ENCODE measurements around the gene PKN2.

Gene PKN2

GRCh38 chr1:88683541-88684481 lies at the start of gene PKN2:
PKN2 (plus strand) TSS chr1:88684273; CDS start chr1:88684581, 308 bp downstream.
- peak; percentile 97 for DNase-seq (ENCODE audit: low read depth)

GRCh38 chr1:88634538-88634937 lies 49.5 kb upstream of the PKN2 start:
- no peak for DNase-seq (ENCODE audit: low read depth)

GRCh38 chr1:88640060-88640459 lies 44.0 kb upstream of the PKN2 start:
- no peak for DNase-seq (ENCODE audit: low read depth)

GRCh38 chr1:88645886-88646285 lies 38.2 kb upstream of the PKN2 start:
- DNase-seq (ENCODE audit: low read depth): no peak

GRCh38 chr1:88646476-88647248 lies 37.4 kb upstream of the PKN2 start:
- DNase-seq (ENCODE audit: low read depth): no peak

GRCh38 chr1:88647249-88647645 lies 36.8 kb upstream of the PKN2 start:
- DNase-seq (ENCODE audit: low read depth): no peak

GRCh38 chr1:88647749-88648415 lies 36.2 kb upstream of the PKN2 start:
- no peak for DNase-seq (ENCODE audit: low read depth)

GRCh38 chr1:88648706-88649105 lies 35.4 kb upstream of the PKN2 start:
- no peak for DNase-seq (ENCODE audit: low read depth)

- DNase-seq (ENCODE audit: low read depth): no peak
Observed at GRCh38 chr1:88649932-88650331, 34.1 kb upstream of the PKN2 start.

GRCh38 chr1:88650676-88651418 lies 33.2 kb upstream of the PKN2 start:
- DNase-seq (ENCODE audit: low read depth): peak; percentile 90

GRCh38 chr1:88655140-88655539 lies 28.9 kb upstream of the PKN2 start:
- no peak for DNase-seq (ENCODE audit: low read depth)

- DNase-seq (ENCODE audit: low read depth): peak; percentile 24
Observed at GRCh38 chr1:88655685-88656299, 28.3 kb upstream of the PKN2 start.

GRCh38 chr1:88658419-88658818 lies 25.7 kb upstream of the PKN2 start:
- no peak for DNase-seq (ENCODE audit: low read depth)

- no peak for DNase-seq (ENCODE audit: low read depth)
Observed at GRCh38 chr1:88659552-88659951, 24.5 kb upstream of the PKN2 start.

- DNase-seq (ENCODE audit: low read depth): no peak
Observed at GRCh38 chr1:88661188-88661587, 22.9 kb upstream of the PKN2 start.

- no peak for DNase-seq (ENCODE audit: low read depth)
Observed at GRCh38 chr1:88661951-88662699, 21.9 kb upstream of the PKN2 start.

GRCh38 chr1:88662723-88663122 lies 21.4 kb upstream of the PKN2 start:
- DNase-seq (ENCODE audit: low read depth): no peak

- DNase-seq (ENCODE audit: low read depth): no peak
Observed at GRCh38 chr1:88668405-88668804, 15.7 kb upstream of the PKN2 start.

GRCh38 chr1:88670462-88670861 lies 13.6 kb upstream of the PKN2 start:
- no peak for DNase-seq (ENCODE audit: low read depth)

GRCh38 chr1:88673446-88673845 lies 10.6 kb upstream of the PKN2 start:
- DNase-seq (ENCODE audit: low read depth): peak; percentile 52

GRCh38 chr1:88678405-88678804 lies 5.7 kb upstream of the PKN2 start:
- DNase-seq (ENCODE audit: low read depth): no peak

Measured in amniotic epithelial cell (primary cell).